ENCODE data around the gene RAP1GAP2.
A peak's percentile ranks its signal among the peaks of the same experiment; 100 is the strongest.

The RAP1GAP2 gene

DNA sequence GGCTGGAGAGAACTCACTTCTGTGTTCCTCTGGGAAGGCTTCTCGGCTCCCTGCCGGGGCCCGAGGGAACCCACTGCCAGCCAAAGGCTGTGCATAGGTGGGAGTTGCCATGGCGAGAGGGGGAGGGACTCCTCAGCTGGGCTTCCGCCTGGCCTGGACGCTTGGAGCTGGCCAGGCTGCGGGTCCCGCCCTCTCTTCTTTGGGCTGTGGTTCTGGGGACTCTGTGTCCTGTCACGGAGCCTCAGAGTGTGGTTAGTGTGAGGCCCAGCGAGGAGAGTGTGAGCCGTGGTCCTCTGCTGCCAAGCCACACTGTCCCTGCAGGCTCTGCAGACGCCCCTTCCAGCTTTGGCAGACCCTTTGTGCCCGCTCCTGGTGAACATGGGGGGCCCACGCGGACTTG, 144.1 kb downstream of the RAP1GAP2 start:
- Histone ChIP-seq H3K9me3 (no peaks in the 10 kb centered on the region), H3K27ac (peak overlapping the region; percentile 64), H3K9ac (0 out of 2 replicates have a peak overlapping the region, but pooled peaks have one; percentile 31), H3K4me1 (peaks cover 78% of the 10 kb centered on the region), H3K4me2 (peak overlapping the region; percentile 44; the same call in 1 of the 2 replicates), H3K4me3 (no peak overlapping the region), H4K20me1 (peaks cover 99% of the 10 kb centered on the region), H3K27me3 (no peaks in the 10 kb centered on the region), H3K36me3 (peaks cover 48% of the 10 kb centered on the region)
- TF ChIP-seq Cebpa-rat (IDR thresholded peaks at IDR 0.05), result no peak

GRCh38 chr17:2943981-2944380, 147.7 kb downstream of the RAP1GAP2 start:
- no peak overlapping the region for H3K27ac ChIP-seq
- no peak overlapping the region for H3K9ac ChIP-seq
- TF ChIP-seq Cebpa-rat (IDR thresholded peaks at IDR 0.05), result peak; percentile 77
- no peak overlapping the region for H3K4me3 ChIP-seq
- peak overlapping the region; percentile 13 for H3K4me2 ChIP-seq
- peaks cover 55% of the 10 kb centered on the region for H3K4me1 ChIP-seq
- H4K20me1 ChIP-seq, result peaks cover 99% of the 10 kb centered on the region
- H3K9me3 ChIP-seq, result no peaks in the 10 kb centered on the region
- H3K36me3 ChIP-seq, result peaks cover 63% of the 10 kb centered on the region
- no peaks in the 10 kb centered on the region for H3K27me3 ChIP-seq

DNA sequence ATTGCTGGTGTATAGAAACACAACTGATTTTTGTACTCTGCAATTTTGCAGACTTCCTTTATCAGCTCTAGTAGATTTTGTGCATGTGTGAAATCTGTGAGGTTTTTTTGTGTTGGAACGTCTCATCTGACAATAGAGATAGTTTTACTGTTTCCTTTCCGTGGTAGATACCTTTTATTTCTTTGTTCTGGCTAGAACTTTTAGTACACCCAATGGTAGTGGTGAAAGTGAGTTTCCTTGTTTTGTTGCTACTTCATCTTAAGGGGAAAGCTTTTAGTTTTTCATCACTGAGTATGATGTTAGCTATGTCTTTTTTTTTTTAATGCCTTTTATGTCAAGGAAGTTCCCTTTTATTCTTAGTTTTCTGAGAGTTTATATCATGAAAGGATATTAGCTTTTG, 149.1 kb downstream of the RAP1GAP2 start:
- no peak for TF ChIP-seq Cebpa-rat (IDR thresholded peaks at IDR 0.05)
- H3K9ac ChIP-seq, result no peak overlapping the region
- no peak overlapping the region for H3K4me3 ChIP-seq
- H3K4me1 ChIP-seq, result peaks cover 42% of the 10 kb centered on the region
- no peaks in the 10 kb centered on the region for H3K9me3 ChIP-seq
- H4K20me1 ChIP-seq, result peaks cover 99% of the 10 kb centered on the region
- H3K27me3 ChIP-seq, result no peaks in the 10 kb centered on the region
- H3K4me2 ChIP-seq, result no peak overlapping the region; the same call in 1 of the 2 replicates
- peaks cover 64% of the 10 kb centered on the region for H3K36me3 ChIP-seq
- no peak overlapping the region for H3K27ac ChIP-seq

GRCh38 chr17:2946144-2946543, 149.9 kb downstream of the RAP1GAP2 start:
- Histone ChIP-seq H3K4me3 (no peak overlapping the region), H3K27me3 (no peaks in the 10 kb centered on the region), H3K36me3 (peaks cover 64% of the 10 kb centered on the region), H3K9ac (no peak overlapping the region), H3K4me2 (no peak overlapping the region; the same call in 1 of the 2 replicates), H3K9me3 (no peaks in the 10 kb centered on the region), H3K4me1 (peaks cover 38% of the 10 kb centered on the region), H3K27ac (no peak overlapping the region), H4K20me1 (peaks cover 99% of the 10 kb centered on the region)
- no peak for TF ChIP-seq Cebpa-rat (IDR thresholded peaks at IDR 0.05)

GRCh38 chr17:2947588-2947950, 151.3 kb downstream of the RAP1GAP2 start:
- no peak overlapping the region for H3K9ac ChIP-seq
- peaks cover 100% of the 10 kb centered on the region for H4K20me1 ChIP-seq
- H3K36me3 ChIP-seq, result peaks cover 63% of the 10 kb centered on the region
- no peak for TF ChIP-seq Cebpa-rat (IDR thresholded peaks at IDR 0.05)
- H3K27ac ChIP-seq, result no peak overlapping the region
- H3K9me3 ChIP-seq, result no peaks in the 10 kb centered on the region
- H3K4me1 ChIP-seq, result peaks cover 38% of the 10 kb centered on the region
- H3K27me3 ChIP-seq, result no peaks in the 10 kb centered on the region
- H3K4me2 ChIP-seq, result no peak overlapping the region
- H3K4me3 ChIP-seq, result no peak overlapping the region

GRCh38 chr17:2947996-2948550, 151.8 kb downstream of the RAP1GAP2 start:
- Histone ChIP-seq H3K9me3 (no peaks in the 10 kb centered on the region), H3K27ac (0 out of 2 replicates have a peak overlapping the region, but pooled peaks have one; percentile 6), H3K27me3 (no peaks in the 10 kb centered on the region), H4K20me1 (peaks cover 100% of the 10 kb centered on the region), H3K9ac (0 out of 2 replicates have a peak overlapping the region, but pooled peaks have one; percentile 15), H3K4me1 (peaks cover 35% of the 10 kb centered on the region), H3K36me3 (peaks cover 68% of the 10 kb centered on the region), H3K4me2 (no peak overlapping the region), H3K4me3 (no peak overlapping the region)
- TF ChIP-seq Cebpa-rat (IDR thresholded peaks at IDR 0.05), result no peak

DNA sequence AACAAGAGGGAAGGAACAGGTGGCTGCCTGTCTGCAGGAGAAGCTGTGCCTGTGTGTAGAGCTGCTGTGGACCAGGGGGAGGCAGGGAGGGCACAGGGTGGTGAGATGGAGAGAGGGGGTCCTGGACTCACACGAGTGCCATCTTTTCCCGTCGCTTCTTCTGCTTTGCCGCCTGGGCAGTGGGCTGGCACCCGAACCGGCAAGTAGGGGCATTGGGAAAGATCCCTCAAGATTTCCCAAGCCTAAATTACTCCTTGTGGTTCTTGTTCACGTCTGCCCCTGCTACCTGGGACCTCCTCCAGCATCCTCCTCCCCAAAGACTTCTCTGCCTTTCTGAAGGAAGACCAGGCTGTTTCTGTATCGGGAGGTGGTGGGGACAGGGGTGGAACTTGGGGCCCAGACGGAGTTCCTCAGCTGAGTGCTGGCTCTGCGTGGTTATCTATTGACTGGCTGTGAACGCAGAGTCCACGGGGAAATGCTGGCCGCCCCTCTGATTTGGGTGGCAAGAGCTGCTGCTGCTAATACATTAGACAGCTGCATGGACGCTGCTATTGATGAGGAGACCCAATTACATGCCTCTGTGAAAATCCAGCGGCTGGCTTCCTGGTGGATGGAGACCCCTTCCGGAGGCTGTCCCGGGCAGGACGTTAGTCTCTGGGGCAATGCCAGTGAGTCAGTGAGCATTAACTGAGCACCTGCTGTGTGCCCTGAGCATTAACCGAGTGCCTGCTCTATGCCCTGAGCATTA, 152.7 kb downstream of the RAP1GAP2 start:
- no peak overlapping the region for H3K9ac ChIP-seq
- H3K27ac ChIP-seq, result no peak overlapping the region
- H3K4me2 ChIP-seq, result no peak overlapping the region
- H3K27me3 ChIP-seq, result no peaks in the 10 kb centered on the region
- H3K4me3 ChIP-seq, result no peak overlapping the region
- peaks cover 27% of the 10 kb centered on the region for H3K4me1 ChIP-seq
- peaks cover 69% of the 10 kb centered on the region for H3K36me3 ChIP-seq
- no peak for TF ChIP-seq Cebpa-rat (IDR thresholded peaks at IDR 0.05)
- no peaks in the 10 kb centered on the region for H3K9me3 ChIP-seq
- H4K20me1 ChIP-seq, result peaks cover 100% of the 10 kb centered on the region

GRCh38 chr17:2949469-2950044, 153.3 kb downstream of the RAP1GAP2 start:
- Histone ChIP-seq H3K9ac (no peak overlapping the region), H3K4me2 (no peak overlapping the region), H3K4me3 (no peak overlapping the region), H4K20me1 (peaks cover 100% of the 10 kb centered on the region), H3K27ac (no peak overlapping the region), H3K4me1 (peaks cover 24% of the 10 kb centered on the region), H3K9me3 (no peaks in the 10 kb centered on the region), H3K36me3 (peaks cover 69% of the 10 kb centered on the region), H3K27me3 (no peaks in the 10 kb centered on the region)
- no peak for TF ChIP-seq Cebpa-rat (IDR thresholded peaks at IDR 0.05)

GRCh38 chr17:2950846-2951245, 154.6 kb downstream of the RAP1GAP2 start:
- H3K4me2 ChIP-seq, result no peak overlapping the region
- peaks cover 100% of the 10 kb centered on the region for H4K20me1 ChIP-seq
- no peak overlapping the region for H3K27ac ChIP-seq
- H3K4me3 ChIP-seq, result no peak overlapping the region
- H3K9me3 ChIP-seq, result no peaks in the 10 kb centered on the region
- TF ChIP-seq Cebpa-rat (IDR thresholded peaks at IDR 0.05), result no peak
- H3K9ac ChIP-seq, result no peak overlapping the region
- H3K4me1 ChIP-seq, result peaks cover 24% of the 10 kb centered on the region
- H3K36me3 ChIP-seq, result peaks cover 67% of the 10 kb centered on the region
- H3K27me3 ChIP-seq, result no peaks in the 10 kb centered on the region
